Astrocyte (in vitro differentiated cells and primary cell): ENCODE measurements around the gene ZBTB7C.

Source experiments
- EZH2 ChIP-seq: IDR thresholded peaks from 2 replicates; pipeline ENCODE4 v1.6.1; 2012; ENCODE audit warnings: mild to moderate bottlenecking, low read length, inconsistent platforms; ENCODE audit not compliant: insufficient read depth
- TF ChIP-seq, protein P1 (sequence below): IDR thresholded peaks from 2 replicates; pipeline ENCODE4 v1.5.1; 2011; ENCODE audit warnings: low read depth, mild to moderate bottlenecking, inconsistent platforms, low read length, moderate library complexity; ENCODE audit not compliant: insufficient read depth

DNA sequence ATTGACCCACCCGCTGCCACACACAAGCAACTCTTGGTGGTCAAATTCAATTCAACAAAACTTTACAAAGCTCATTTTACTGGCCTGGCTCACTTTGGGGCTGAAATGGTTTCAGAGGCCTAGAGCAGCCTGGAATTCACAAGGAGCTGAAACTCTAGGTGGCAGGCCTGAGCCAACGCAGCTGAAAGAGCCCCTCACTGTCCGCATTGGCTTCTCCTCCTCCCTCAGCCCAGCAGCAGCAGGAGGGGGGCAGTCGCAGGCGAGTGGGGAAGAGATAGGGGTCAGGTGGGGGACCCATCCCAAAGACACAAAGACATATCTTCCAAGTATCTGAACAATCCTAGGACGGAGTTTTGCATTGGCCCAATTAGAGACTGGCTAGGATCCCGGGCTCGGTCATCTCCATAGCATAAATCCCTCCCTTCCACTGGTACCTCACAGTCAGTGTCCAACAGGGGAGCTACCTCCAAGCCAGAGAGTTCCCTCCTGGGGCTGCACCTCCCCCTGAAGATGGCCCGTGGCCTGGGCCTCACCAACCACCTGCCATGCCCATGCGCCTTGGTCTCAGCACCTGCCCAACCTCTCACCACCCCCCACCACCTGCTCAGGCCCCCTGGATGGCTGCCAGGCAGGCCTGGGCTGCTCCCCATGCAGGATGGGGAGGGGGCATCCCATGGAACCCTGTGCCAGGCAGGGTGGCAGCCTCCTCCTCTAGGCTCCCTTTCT, 113.4 kb downstream of the ZBTB7C start:
- TF ChIP-seq, protein P1, sequence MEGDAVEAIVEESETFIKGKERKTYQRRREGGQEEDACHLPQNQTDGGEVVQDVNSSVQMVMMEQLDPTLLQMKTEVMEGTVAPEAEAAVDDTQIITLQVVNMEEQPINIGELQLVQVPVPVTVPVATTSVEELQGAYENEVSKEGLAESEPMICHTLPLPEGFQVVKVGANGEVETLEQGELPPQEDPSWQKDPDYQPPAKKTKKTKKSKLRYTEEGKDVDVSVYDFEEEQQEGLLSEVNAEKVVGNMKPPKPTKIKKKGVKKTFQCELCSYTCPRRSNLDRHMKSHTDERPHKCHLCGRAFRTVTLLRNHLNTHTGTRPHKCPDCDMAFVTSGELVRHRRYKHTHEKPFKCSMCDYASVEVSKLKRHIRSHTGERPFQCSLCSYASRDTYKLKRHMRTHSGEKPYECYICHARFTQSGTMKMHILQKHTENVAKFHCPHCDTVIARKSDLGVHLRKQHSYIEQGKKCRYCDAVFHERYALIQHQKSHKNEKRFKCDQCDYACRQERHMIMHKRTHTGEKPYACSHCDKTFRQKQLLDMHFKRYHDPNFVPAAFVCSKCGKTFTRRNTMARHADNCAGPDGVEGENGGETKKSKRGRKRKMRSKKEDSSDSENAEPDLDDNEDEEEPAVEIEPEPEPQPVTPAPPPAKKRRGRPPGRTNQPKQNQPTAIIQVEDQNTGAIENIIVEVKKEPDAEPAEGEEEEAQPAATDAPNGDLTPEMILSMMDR: peak; percentile 8
- TF ChIP-seq EZH2: no peak
